Mammary epithelial cell (primary cell): ENCODE measurements around the gene TBCCD1.

Experiments used
- CTCF ChIP-seq, 2 donors: IDR thresholded peaks in 1 of 2; conservative IDR thresholded peaks in 1 of 2; 2 replicates each; pipeline ENCODE4 v1.5.1; 2011 to 2012; ENCODE audit warnings: inconsistent platforms in 2 of 2, low read length in 2 of 2, mild to moderate bottlenecking in 2 of 2, control low read depth in 1 of 2, low read depth in 1 of 2; ENCODE audit not compliant: insufficient read depth in 1 of 2; ENCODE audit errors: extremely low read depth in 1 of 2
- EZH2 ChIP-seq: IDR thresholded peaks from 2 replicates; pipeline ENCODE4 v1.6.1; 2012; ENCODE audit warnings: low read length, inconsistent platforms, borderline replicate concordance

GRCh38 chr3:186588632-186589031 is 21.5 kb upstream of the TBCCD1 start:
- TF ChIP-seq CTCF (conservative IDR thresholded peaks at IDR 0.05 in 1 of 2, IDR thresholded peaks at IDR 0.05 in 1 of 2; ENCODE audit: extremely low read depth in 1 of 2, insufficient read depth in 1 of 2, low read depth in 1 of 2, low read length in 2 of 2) (no peak), EZH2 (no peak)
